Dermis lymphatic vessel endothelial cell (primary cell): Measurements from ENCODE around the gene NUB1. TPM values are rescaled to one million over a fixed set of nuclear protein-coding genes. Genes with fewer than 3 reads are reported as not detected.

Source experiments
- total RNA-seq: library from RNA; depleted of rRNA; stranded (reverse); fragments of >200 nt; gene quantifications from 2 replicates; pipeline ENCODE4 v1.2.1, GENCODE V29; 2014

The NUB1 gene, protein sequence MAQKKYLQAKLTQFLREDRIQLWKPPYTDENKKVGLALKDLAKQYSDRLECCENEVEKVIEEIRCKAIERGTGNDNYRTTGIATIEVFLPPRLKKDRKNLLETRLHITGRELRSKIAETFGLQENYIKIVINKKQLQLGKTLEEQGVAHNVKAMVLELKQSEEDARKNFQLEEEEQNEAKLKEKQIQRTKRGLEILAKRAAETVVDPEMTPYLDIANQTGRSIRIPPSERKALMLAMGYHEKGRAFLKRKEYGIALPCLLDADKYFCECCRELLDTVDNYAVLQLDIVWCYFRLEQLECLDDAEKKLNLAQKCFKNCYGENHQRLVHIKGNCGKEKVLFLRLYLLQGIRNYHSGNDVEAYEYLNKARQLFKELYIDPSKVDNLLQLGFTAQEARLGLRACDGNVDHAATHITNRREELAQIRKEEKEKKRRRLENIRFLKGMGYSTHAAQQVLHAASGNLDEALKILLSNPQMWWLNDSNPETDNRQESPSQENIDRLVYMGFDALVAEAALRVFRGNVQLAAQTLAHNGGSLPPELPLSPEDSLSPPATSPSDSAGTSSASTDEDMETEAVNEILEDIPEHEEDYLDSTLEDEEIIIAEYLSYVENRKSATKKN
- total RNA-seq: 26.5 and 33.7 TPM in 2 replicates

DNA sequence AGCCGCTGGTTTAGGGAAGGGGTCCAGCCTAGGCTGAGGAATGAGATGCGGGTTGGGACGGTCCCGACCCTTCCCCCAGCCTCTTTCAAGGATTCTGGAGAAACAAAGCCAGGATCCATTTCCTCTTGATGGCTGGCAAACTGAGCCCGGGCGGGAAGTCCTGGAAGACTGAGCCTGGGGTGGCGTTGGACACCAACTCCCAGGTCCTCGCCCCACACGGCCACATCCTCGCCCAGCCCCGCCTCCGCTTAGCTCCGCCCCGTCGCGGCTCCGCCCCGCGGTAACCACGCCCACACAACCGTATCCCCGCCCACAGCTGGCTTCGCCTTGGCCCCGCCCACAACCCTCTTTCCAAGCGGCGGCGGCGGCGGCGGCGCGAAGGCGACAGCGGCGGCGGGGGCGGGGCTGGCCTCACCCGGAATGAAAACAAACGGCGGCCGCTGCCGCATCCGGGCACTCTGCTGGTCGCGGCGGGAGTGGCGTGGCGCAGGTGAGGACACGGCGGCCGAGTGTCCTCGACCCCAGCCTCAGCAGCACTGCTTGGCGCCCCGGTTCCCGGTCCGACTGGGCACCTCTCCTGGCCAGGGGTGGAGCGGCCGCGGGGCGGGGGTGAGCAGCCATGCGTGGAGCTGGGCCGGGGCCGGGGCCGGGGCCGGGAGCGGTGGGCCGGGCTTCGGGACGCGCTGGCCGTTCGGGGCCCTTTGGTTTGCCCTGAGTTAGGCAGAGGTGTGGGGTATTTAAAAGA lies at the start of gene NUB1:
Gene NUB1 (plus strand): TSS at position 456 of the 745 bp plus-strand sequence. CDS start 3,538 bp downstream, outside the sequence.

DNA sequence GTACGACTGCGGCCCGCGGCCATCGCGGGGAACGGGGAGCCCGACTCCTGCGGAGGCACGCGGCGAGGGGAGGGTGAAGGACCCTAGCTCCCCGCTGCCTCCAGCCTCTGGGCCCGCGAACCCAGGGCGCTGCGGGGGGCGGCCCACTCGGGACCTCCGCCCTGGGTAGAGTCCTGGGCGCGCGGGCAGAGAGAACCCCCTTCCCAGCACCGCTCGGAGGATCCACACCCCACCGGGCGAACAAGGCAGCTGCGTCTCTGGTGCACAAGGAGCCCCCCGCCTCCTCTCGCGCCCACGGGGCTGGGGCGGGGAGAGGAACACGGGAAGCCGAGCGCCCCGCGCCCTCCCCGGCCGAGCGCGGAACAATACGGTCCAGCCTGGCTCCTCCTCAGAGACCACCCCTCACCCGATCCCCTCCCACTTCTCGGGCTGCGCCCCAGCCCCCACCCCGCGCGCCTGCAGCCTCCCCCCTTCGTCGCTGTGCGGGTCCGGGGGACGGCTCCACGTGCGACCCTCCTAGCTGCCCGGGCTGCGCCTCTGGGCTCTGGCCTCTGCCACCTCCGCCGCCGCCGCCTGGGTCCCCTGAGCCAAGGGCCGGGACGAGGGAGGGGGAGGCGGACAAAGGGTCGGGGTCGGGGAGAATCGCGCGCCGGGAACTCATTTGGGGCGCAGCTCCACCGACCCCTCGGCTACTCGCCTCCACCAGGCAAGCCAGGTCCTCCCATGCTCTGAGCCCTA lies 68.2 kb downstream of the NUB1 start, which contains the start of gene WDR86:
Gene WDR86 (minus strand): TSS at position 372 of the 738 bp plus-strand sequence. CDS start 449 bp downstream, outside the sequence.

Other genes with a start within 250 kb of the NUB1 start
- gene GBX1, start 174.1 kb upstream of the NUB1 start, total RNA-seq: not detected in 2 replicates
- gene ASB10, start 154.6 kb upstream of the NUB1 start, total RNA-seq: not detected in 2 replicates
- gene H2BK1, start 131.3 kb upstream of the NUB1 start, total RNA-seq: not detected in 2 replicates
- gene ABCF2, start 114.6 kb upstream of the NUB1 start, total RNA-seq: 32.6 and 45.6 TPM in 2 replicates
- gene CHPF2, start 109.3 kb upstream of the NUB1 start, total RNA-seq: 26.5 and 34.7 TPM in 2 replicates
- 1.3 and 2.1 TPM in 2 replicates for gene SMARCD3, start 93.1 kb upstream of the NUB1 start, total RNA-seq
- 0.11 TPM in 1 of 2 replicates, not detected in the other for gene WDR86, start 68.2 kb downstream of the NUB1 start, total RNA-seq
- gene CRYGN, start 98.3 kb downstream of the NUB1 start, total RNA-seq: not detected in 2 replicates
- gene RHEB, start 178.1 kb downstream of the NUB1 start, total RNA-seq: 60.2 and 62.9 TPM in 2 replicates